T-cell (primary cell): ENCODE data around the gene FBXO2. TPM values are rescaled to one million over a fixed set of nuclear protein-coding genes. Genes with fewer than 3 reads are reported as not detected.

ENCODE experiments used
- ATAC-seq, 4 experiments: fragments of 200-7000 bp in 3 of 4; fragments of 150-1000 bp in 1 of 4; cut with Tn5 transposase; replicated peaks in 1 of 4; 1 replicate in 3 of 4; 2 replicates in 1 of 4; pipeline ENCODE4 v1.10.0; 2021; ENCODE audit warnings: moderate library complexity in 3 of 4, mild to moderate bottlenecking in 2 of 4, moderate number of reproducible peaks in 1 of 4
- CTCF ChIA-PET, 2 donors: fragments of 300-600 bp; sonication (Branson Sonifier 250); formaldehyde crosslinking; loops; one replicate each; lab custom pipeline; 2022; ENCODE audit warnings: antibody characterized with exemption in 2 of 2; lab: Charles Lee
- POLR2A ChIA-PET, 2 donors: fragments of 300-600 bp; sonication (Branson Sonifier 250); formaldehyde crosslinking; loops; one replicate each; lab custom pipeline; 2022; ENCODE audit warnings: antibody characterized with exemption in 2 of 2; lab: Charles Lee
- DNase-seq, 35 experiments: peaks; one replicate each; pipeline versions ENCODE4 v3.0.0 to v3.0.0-alpha.2; 2013 to 2023
- H3K27ac ChIP-seq: one replicate; pipeline ENCODE4 v1.5.1; 2013; ENCODE audit warnings: low read length
- H3K27me3 ChIP-seq, 2 experiments: replicated peaks in 1 of 2; 1 replicate in 1 of 2; 2 replicates in 1 of 2; pipeline versions ENCODE4 v1.6.1 to v1.7.0; 2013; ENCODE audit warnings: low read length in 1 of 2, mixed read lengths in 1 of 2; ENCODE audit not compliant: control insufficient read depth in 2 of 2, insufficient read depth in 2 of 2; ENCODE audit errors: extremely low read depth in 1 of 2
- H3K36me3 ChIP-seq, 2 donors: 1 replicate in 1 of 2; 2 replicates in 1 of 2; pipeline versions ENCODE4 v1.6.1 to v1.7.0; 2013; ENCODE audit warnings: low read length in 1 of 2; ENCODE audit not compliant: control insufficient read depth in 2 of 2, insufficient read depth in 1 of 2; ENCODE audit errors: extremely low read depth in 1 of 2
- H3K4me1 ChIP-seq, 2 experiments: 1 replicate in 1 of 2; 2 replicates in 1 of 2; pipeline versions ENCODE4 v1.6.1 to v1.7.0; 2013; ENCODE audit warnings: low read length in 2 of 2, mixed read lengths in 1 of 2; ENCODE audit not compliant: insufficient read depth in 2 of 2, control insufficient read depth in 1 of 2; ENCODE audit errors: extremely low read depth in 1 of 2
- H3K4me3 ChIP-seq, 2 donors: 1 replicate in 1 of 2; 2 replicates in 1 of 2; pipeline versions ENCODE4 v1.5.1 to v1.7.0; 2013; ENCODE audit warnings: mild to moderate bottlenecking in 2 of 2, low read length in 1 of 2, moderate library complexity in 1 of 2; ENCODE audit not compliant: control insufficient read depth in 1 of 2; ENCODE audit errors: extremely low read depth in 1 of 2
- H3K9me3 ChIP-seq: 2 replicates; pipeline ENCODE4 v1.7.0; 2013
- H3K27ac Mint-ChIP-seq, 2 donors: one replicate each; pipeline ENCODE4 v1.8.0; 2020 to 2021; ENCODE audit warnings: mild to moderate bottlenecking in 2 of 2, mixed read lengths in 2 of 2
- H3K27me3 Mint-ChIP-seq, 2 donors: one replicate each; pipeline ENCODE4 v1.8.0; 2021 to 2022; ENCODE audit warnings: mixed read lengths in 2 of 2
- H3K36me3 Mint-ChIP-seq: one replicate; pipeline ENCODE4 v1.8.0; 2021; ENCODE audit warnings: mixed read lengths
- H3K4me1 Mint-ChIP-seq, 3 donors: one replicate each; pipeline ENCODE4 v1.8.0; 2020 to 2022; ENCODE audit warnings: mixed read lengths in 3 of 3, mild to moderate bottlenecking in 1 of 3
- H3K4me3 Mint-ChIP-seq, 3 donors: one replicate each; pipeline ENCODE4 v1.8.0; 2020 to 2022; ENCODE audit warnings: mild to moderate bottlenecking in 3 of 3, mixed read lengths in 3 of 3, moderate library complexity in 3 of 3
- H3K9me3 Mint-ChIP-seq, 3 donors: one replicate each; pipeline ENCODE4 v1.8.0; 2020 to 2022; ENCODE audit warnings: mixed read lengths in 3 of 3
- WGBS: methylation state at CpG from one replicate; pipeline ENCODE4 v1.1.5; 2013; ENCODE audit warnings: missing lambda C conversion rate; ENCODE audit not compliant: insufficient coverage; 5-methylcytosine and 5-hydroxymethylcytosine counted together
- total RNA-seq, 35 experiments: library from RNA in 6 of 35; stranded (reverse) in 6 of 35; fragments of 120-200 nt in 1 of 35; gene quantifications; one replicate each; pipeline versions ENCODE4 v1.2.1 to v1.2.4 and lab custom pipeline; 2013 to 2026

FBXO2 gene
- total RNA-seq, 5 donors from 2014 or later (not counting 1 experiment from before 2014, with no cell fraction given), result 4.7 to 8.4 (median 6.3) TPM

GRCh38 chr1:11634365-11635192, 19.6 kb downstream of the FBXO2 start:
- ChIA-PET POLR2A (no interaction called here), CTCF (no interaction called here)
- no peaks in the 10 kb centered on the region for H3K9me3 ChIP-seq
- DNase-seq (no peak), ATAC-seq (no peak)
- Mint-ChIP-seq H3K27ac (no peak overlapping the region), H3K27me3 (peaks cover 16 to 26% of the 10 kb centered on the region in 2 donors), H3K36me3 (no peaks in the 10 kb centered on the region), H3K9me3 (no peaks in the 10 kb centered on the region), H3K4me3 (no peak overlapping the region), H3K4me1 (no peaks in the 10 kb centered on the region)
- peaks cover 0 to 37% of the 10 kb centered on the region in 2 experiments for H3K27me3 ChIP-seq
- WGBS, result 80% methylated on average over 7 of the region's 11 CpGs
- no peak overlapping the region for H3K4me3 ChIP-seq
- H3K36me3 ChIP-seq, result no peaks in the 10 kb centered on the region
- no peak overlapping the region for H3K27ac ChIP-seq
- no peaks in the 10 kb centered on the region for H3K4me1 ChIP-seq

- Histone ChIP-seq H3K27me3 (peaks cover 0 to 47% of the 10 kb centered on the region in 2 experiments), H3K9me3 (no peaks in the 10 kb centered on the region), H3K27ac (no peak overlapping the region), H3K36me3 (no peaks in the 10 kb centered on the region), H3K4me1 (no peaks in the 10 kb centered on the region), H3K4me3 (no peak overlapping the region)
- no peaks in the 10 kb centered on the region for H3K4me1 Mint-ChIP-seq
- ChIA-PET CTCF (no interaction called here), POLR2A (no interaction called here)
- ATAC-seq (no peak), DNase-seq (no peak)
- no peak overlapping the region for H3K27ac Mint-ChIP-seq
- H3K27me3 Mint-ChIP-seq, result peaks cover 28 to 29% of the 10 kb centered on the region in 2 donors
- H3K36me3 Mint-ChIP-seq, result no peaks in the 10 kb centered on the region
- no peaks in the 10 kb centered on the region for H3K9me3 Mint-ChIP-seq
- WGBS, result no CpG with 5 or more reads among the region's 15 CpGs
- no peak overlapping the region for H3K4me3 Mint-ChIP-seq
Measured at GRCh38 chr1:11629184-11630016, 24.8 kb downstream of the FBXO2 start.

GRCh38 chr1:11628767-11629166, 25.5 kb downstream of the FBXO2 start:
- no peaks in the 10 kb centered on the region for H3K4me1 ChIP-seq
- no peaks in the 10 kb centered on the region for H3K9me3 ChIP-seq
- ChIA-PET POLR2A (no interaction called here), CTCF (no interaction called here)
- Mint-ChIP-seq H3K9me3 (no peaks in the 10 kb centered on the region), H3K27me3 (peaks cover 28 to 29% of the 10 kb centered on the region in 2 donors), H3K4me3 (no peak overlapping the region), H3K27ac (no peak overlapping the region), H3K4me1 (no peaks in the 10 kb centered on the region), H3K36me3 (no peaks in the 10 kb centered on the region)
- ATAC-seq (no peak), DNase-seq (no peak)
- peaks cover 0 to 45% of the 10 kb centered on the region in 2 experiments for H3K27me3 ChIP-seq
- no peak overlapping the region for H3K27ac ChIP-seq
- 80% methylated on average over 2 of the region's 7 CpGs for WGBS
- H3K4me3 ChIP-seq, result no peak overlapping the region
- no peaks in the 10 kb centered on the region for H3K36me3 ChIP-seq

- Mint-ChIP-seq H3K9me3 (no peaks in the 10 kb centered on the region), H3K36me3 (no peaks in the 10 kb centered on the region), H3K27ac (no peak overlapping the region), H3K4me3 (no peak overlapping the region), H3K4me1 (no peaks in the 10 kb centered on the region), H3K27me3 (peaks cover 28 to 39% of the 10 kb centered on the region in 2 donors)
- CTCF ChIA-PET, result no interaction called here
- no peaks in the 10 kb centered on the region for H3K9me3 ChIP-seq
- WGBS, result no CpG with 5 or more reads among the region's 3 CpGs
- POLR2A ChIA-PET, result no interaction called here
- DNase-seq (no peak), ATAC-seq (no peak)
- no peaks in the 10 kb centered on the region for H3K4me1 ChIP-seq
- H3K27ac ChIP-seq, result no peak overlapping the region
- peaks cover 0 to 59% of the 10 kb centered on the region in 2 experiments for H3K27me3 ChIP-seq
- H3K4me3 ChIP-seq, result no peak overlapping the region
- no peaks in the 10 kb centered on the region for H3K36me3 ChIP-seq
Measured at GRCh38 chr1:11626551-11626950, 27.7 kb downstream of the FBXO2 start.

GRCh38 chr1:11623702-11624101, 30.5 kb downstream of the FBXO2 start:
- ChIA-PET POLR2A (no interaction called here), CTCF (interaction anchor here in 1 of 2 donors (0.6 kb wide), 1 partner anchor 40 kb away, joined by 3 read pairs; the partner anchor contains the start of gene FBXO6)
- no peak overlapping the region for H3K27ac Mint-ChIP-seq
- Histone ChIP-seq H3K36me3 (no peaks in the 10 kb centered on the region), H3K27ac (no peak overlapping the region), H3K9me3 (no peaks in the 10 kb centered on the region), H3K4me1 (no peaks in the 10 kb centered on the region), H3K27me3 (peaks cover 0 to 57% of the 10 kb centered on the region in 2 experiments), H3K4me3 (no peak overlapping the region)
- no peaks in the 10 kb centered on the region for H3K4me1 Mint-ChIP-seq
- no peaks in the 10 kb centered on the region for H3K9me3 Mint-ChIP-seq
- H3K36me3 Mint-ChIP-seq, result no peaks in the 10 kb centered on the region
- WGBS, result 86% methylated on average over 6 of the region's 8 CpGs
- H3K27me3 Mint-ChIP-seq, result peaks cover 18 to 42% of the 10 kb centered on the region in 2 donors
- DNase-seq (no peak), ATAC-seq (no peak)
- no peak overlapping the region for H3K4me3 Mint-ChIP-seq

- no peak for ATAC-seq
- no peak overlapping the region for H3K4me3 ChIP-seq
- CTCF ChIA-PET, result interaction anchor here in 1 of 2 donors (0.6 kb wide), 1 partner anchor 381 kb away, joined by 5 read pairs; no protein-coding TSS in a partner anchor
- H3K4me1 ChIP-seq, result no peaks in the 10 kb centered on the region
- H3K27me3 ChIP-seq, result peaks cover 0 to 57% of the 10 kb centered on the region in 2 experiments
- Mint-ChIP-seq H3K4me3 (no peak overlapping the region), H3K27me3 (peaks cover 18 to 41% of the 10 kb centered on the region in 2 donors), H3K4me1 (no peaks in the 10 kb centered on the region), H3K27ac (no peak overlapping the region), H3K36me3 (no peaks in the 10 kb centered on the region), H3K9me3 (no peaks in the 10 kb centered on the region)
- DNase-seq, result no peak
- no peaks in the 10 kb centered on the region for H3K9me3 ChIP-seq
- no peaks in the 10 kb centered on the region for H3K36me3 ChIP-seq
- WGBS, result 13% methylated on average over 2 of the region's 3 CpGs
- POLR2A ChIA-PET, result no interaction called here
- H3K27ac ChIP-seq, result no peak overlapping the region
Measured at GRCh38 chr1:11622398-11622797, 31.8 kb downstream of the FBXO2 start.
